GM18870 (cell line): ENCODE measurements around the gene VSIG10L2.

Experiments
- ATAC-seq: cut with Tn5 transposase; IDR thresholded peaks from one replicate; pipeline ENCODE4 v1.9.1; 2021; ENCODE audit warnings: moderate library complexity; ENCODE audit not compliant: unreplicated experiment

Gene VSIG10L2

GRCh38 chr11:125999234-125999880 is 53.5 kb downstream of the VSIG10L2 start:
- ATAC-seq, result no peak

GRCh38 chr11:126002181-126002580 is 56.3 kb downstream of the VSIG10L2 start:
- ATAC-seq, result no peak
